Karpas-422 (cell line): ENCODE measurements around the gene BTG3. TPM values are rescaled to one million over a fixed set of nuclear protein-coding genes. Genes with fewer than 3 reads are reported as not detected.

Experiments
- DNase-seq: peaks from one replicate; pipeline ENCODE4 v3.0.0-alpha.2; 2015
- H2AFZ ChIP-seq: fragments of 200-600 bp; sonication (generic); 2 replicates; pipeline ENCODE4 v1.6.1; 2014; ENCODE audit warnings: antibody characterized with exemption, low read length, mixed read lengths
- H3K27ac ChIP-seq: fragments of 200-600 bp; sonication (generic); 2 replicates; pipeline ENCODE4 v1.5.1; 2014; ENCODE audit warnings: mild to moderate bottlenecking, low read length, moderate library complexity
- H3K27me3 ChIP-seq: fragments of 200-600 bp; sonication (generic); 2 replicates; pipeline ENCODE4 v1.6.1; 2014; ENCODE audit warnings: low read length, mixed read lengths
- H3K36me3 ChIP-seq: fragments of 200-600 bp; sonication (generic); 2 replicates; pipeline ENCODE4 v1.6.1; 2014; ENCODE audit warnings: low read length, mixed read lengths; ENCODE audit not compliant: insufficient read depth
- H3K4me1 ChIP-seq: fragments of 200-600 bp; sonication (generic); 2 replicates; pipeline ENCODE4 v1.6.1; 2014; ENCODE audit warnings: mild to moderate bottlenecking, low read length, mixed read lengths
- H3K4me2 ChIP-seq: fragments of 200-600 bp; sonication (generic); 2 replicates; pipeline ENCODE4 v1.6.1; 2014; ENCODE audit warnings: low read length, low read depth, mild to moderate bottlenecking; ENCODE audit not compliant: poor library complexity, severe bottlenecking
- H3K4me3 ChIP-seq: fragments of 200-600 bp; sonication (generic); 2 replicates; pipeline ENCODE4 v1.5.1; 2014; ENCODE audit warnings: mild to moderate bottlenecking, antibody characterized with exemption, low read length, mixed read lengths
- H3K79me2 ChIP-seq: fragments of 200-600 bp; sonication (generic); 2 replicates; pipeline ENCODE4 v1.6.1; 2014; ENCODE audit warnings: mild to moderate bottlenecking, low read length, mixed read lengths
- H3K9ac ChIP-seq: fragments of 200-600 bp; sonication (generic); 2 replicates; pipeline ENCODE4 v1.6.0; 2014; ENCODE audit warnings: low read length
- H3K9me2 ChIP-seq: fragments of 200-600 bp; sonication (generic), shearing (Covaris generic); replicated peaks from 2 replicates; pipeline ENCODE4 v1.6.0; 2014; ENCODE audit warnings: mild to moderate bottlenecking, low read length, moderate library complexity; ENCODE audit not compliant: insufficient read depth
- H3K9me3 ChIP-seq: fragments of 300-700, 200-600 bp; sonication (generic); 2 replicates; pipeline ENCODE4 v1.6.1; 2014; ENCODE audit warnings: low read length, mixed read lengths
- H4K20me1 ChIP-seq: fragments of 200-600 bp; sonication (generic); 2 replicates; pipeline ENCODE4 v1.6.1; 2014; ENCODE audit warnings: mild to moderate bottlenecking, antibody characterized with exemption, low read length, low read depth; ENCODE audit not compliant: insufficient read depth
- total RNA-seq: library from RNA; depleted of rRNA; stranded (reverse); fragments of >200 nt; shearing (Covaris generic); gene quantifications from 2 replicates; pipeline ENCODE4 v1.2.3, GENCODE V29; 2014; ENCODE audit warnings: low replicate concordance; rRNA removed

BTG3 gene
- 13.6 and 13.7 TPM in 2 replicates for total RNA-seq

- H3K27me3 ChIP-seq, result no peaks in the 10 kb centered on the region
- H3K79me2 ChIP-seq, result peaks cover 46% of the 10 kb centered on the region
- no peaks in the 10 kb centered on the region for H3K9me2 ChIP-seq
- peak within 1 kb of the TSS; percentile 86 for H3K4me2 ChIP-seq
- no peaks in the 10 kb centered on the region for H3K9me3 ChIP-seq
- peak within 1 kb of the TSS; percentile 56 for H3K27ac ChIP-seq
- H3K36me3 ChIP-seq, result peaks cover 16% of the 10 kb centered on the region
- H3K4me3 ChIP-seq, result peak within 1 kb of the TSS; percentile 83
- H2AFZ ChIP-seq, result peak within 1 kb of the TSS; percentile 73
- H3K4me1 ChIP-seq, result peaks cover 22% of the 10 kb centered on the region
- H4K20me1 ChIP-seq, result no peaks in the 10 kb centered on the region
- H3K9ac ChIP-seq, result peak within 1 kb of the TSS; percentile 85
- peak; percentile 93 for DNase-seq
These were observed at the start of gene BTG3 for GRCh38 chr21:17612565-17613241. Gene BTG3, minus strand, starts transcription at chr21:17612901. Its CDS starts 3,757 bp downstream, at chr21:17609144.

- Histone ChIP-seq H2AFZ (no peak overlapping the region), H3K27ac (no peak overlapping the region), H3K27me3 (no peaks in the 10 kb centered on the region), H3K9me2 (no peaks in the 10 kb centered on the region), H3K9ac (no peak overlapping the region), H3K79me2 (no peaks in the 10 kb centered on the region), H3K4me3 (no peak overlapping the region), H3K36me3 (no peaks in the 10 kb centered on the region), H3K4me1 (no peaks in the 10 kb centered on the region), H3K4me2 (no peak overlapping the region), H3K9me3 (no peaks in the 10 kb centered on the region), H4K20me1 (no peaks in the 10 kb centered on the region)
- DNase-seq, result no peak
These were observed 48.2 kb upstream of the BTG3 start for GRCh38 chr21:17660862-17661261.

- no peak overlapping the region for H3K9ac ChIP-seq
- H3K9me3 ChIP-seq, result no peaks in the 10 kb centered on the region
- H3K9me2 ChIP-seq, result no peaks in the 10 kb centered on the region
- no peak for DNase-seq
- H3K36me3 ChIP-seq, result no peaks in the 10 kb centered on the region
- no peaks in the 10 kb centered on the region for H4K20me1 ChIP-seq
- H2AFZ ChIP-seq, result no peak overlapping the region
- no peaks in the 10 kb centered on the region for H3K27me3 ChIP-seq
- no peak overlapping the region for H3K4me3 ChIP-seq
- no peak overlapping the region for H3K27ac ChIP-seq
- no peaks in the 10 kb centered on the region for H3K79me2 ChIP-seq
- no peak overlapping the region for H3K4me2 ChIP-seq
- no peaks in the 10 kb centered on the region for H3K4me1 ChIP-seq
These were observed 47.8 kb upstream of the BTG3 start for GRCh38 chr21:17660452-17660851.

GRCh38 chr21:17658931-17659330 is 46.2 kb upstream of the BTG3 start:
- no peaks in the 10 kb centered on the region for H3K79me2 ChIP-seq
- H3K27ac ChIP-seq, result no peak overlapping the region
- H3K27me3 ChIP-seq, result no peaks in the 10 kb centered on the region
- no peaks in the 10 kb centered on the region for H4K20me1 ChIP-seq
- no peak overlapping the region for H3K4me3 ChIP-seq
- H3K36me3 ChIP-seq, result no peaks in the 10 kb centered on the region
- H2AFZ ChIP-seq, result no peak overlapping the region
- no peaks in the 10 kb centered on the region for H3K9me2 ChIP-seq
- no peaks in the 10 kb centered on the region for H3K4me1 ChIP-seq
- no peak overlapping the region for H3K9ac ChIP-seq
- no peaks in the 10 kb centered on the region for H3K9me3 ChIP-seq
- no peak overlapping the region for H3K4me2 ChIP-seq
- DNase-seq, result no peak

GRCh38 chr21:17651526-17651925 is 38.8 kb upstream of the BTG3 start:
- Histone ChIP-seq H3K4me1 (no peaks in the 10 kb centered on the region), H3K4me2 (no peak overlapping the region), H3K36me3 (no peaks in the 10 kb centered on the region), H3K27ac (no peak overlapping the region), H3K4me3 (no peak overlapping the region), H3K9me3 (no peaks in the 10 kb centered on the region), H4K20me1 (no peaks in the 10 kb centered on the region), H3K9me2 (no peaks in the 10 kb centered on the region), H2AFZ (no peak overlapping the region), H3K27me3 (no peaks in the 10 kb centered on the region), H3K9ac (no peak overlapping the region), H3K79me2 (no peaks in the 10 kb centered on the region)
- DNase-seq, result no peak

- H2AFZ ChIP-seq, result no peak overlapping the region
- no peaks in the 10 kb centered on the region for H3K9me2 ChIP-seq
- no peaks in the 10 kb centered on the region for H3K27me3 ChIP-seq
- DNase-seq, result no peak
- no peaks in the 10 kb centered on the region for H3K4me1 ChIP-seq
- no peaks in the 10 kb centered on the region for H3K79me2 ChIP-seq
- H3K36me3 ChIP-seq, result no peaks in the 10 kb centered on the region
- H3K27ac ChIP-seq, result no peak overlapping the region
- H4K20me1 ChIP-seq, result no peaks in the 10 kb centered on the region
- H3K4me2 ChIP-seq, result no peak overlapping the region
- no peak overlapping the region for H3K9ac ChIP-seq
- H3K4me3 ChIP-seq, result no peak overlapping the region
- H3K9me3 ChIP-seq, result no peaks in the 10 kb centered on the region
These were observed 37.6 kb upstream of the BTG3 start for GRCh38 chr21:17650292-17650691.

GRCh38 chr21:17646790-17647189 is 34.1 kb upstream of the BTG3 start:
- no peak overlapping the region for H3K4me3 ChIP-seq
- no peak overlapping the region for H2AFZ ChIP-seq
- no peak overlapping the region for H3K27ac ChIP-seq
- no peak overlapping the region for H3K9ac ChIP-seq
- no peaks in the 10 kb centered on the region for H3K9me2 ChIP-seq
- H3K4me2 ChIP-seq, result no peak overlapping the region
- no peaks in the 10 kb centered on the region for H3K9me3 ChIP-seq
- DNase-seq, result no peak
- no peaks in the 10 kb centered on the region for H3K4me1 ChIP-seq
- H3K79me2 ChIP-seq, result no peaks in the 10 kb centered on the region
- H4K20me1 ChIP-seq, result no peaks in the 10 kb centered on the region
- no peaks in the 10 kb centered on the region for H3K27me3 ChIP-seq
- no peaks in the 10 kb centered on the region for H3K36me3 ChIP-seq

- Histone ChIP-seq H3K4me1 (no peaks in the 10 kb centered on the region), H3K4me3 (no peak overlapping the region), H3K9me2 (no peaks in the 10 kb centered on the region), H3K36me3 (no peaks in the 10 kb centered on the region), H3K4me2 (no peak overlapping the region), H2AFZ (no peak overlapping the region), H3K27ac (no peak overlapping the region), H3K79me2 (no peaks in the 10 kb centered on the region), H3K9ac (no peak overlapping the region), H4K20me1 (no peaks in the 10 kb centered on the region), H3K9me3 (no peaks in the 10 kb centered on the region), H3K27me3 (no peaks in the 10 kb centered on the region)
- no peak for DNase-seq
These were observed 31.5 kb upstream of the BTG3 start for GRCh38 chr21:17644186-17644585.
